HL-60/S4 treated with phorbol 12-myristate 13-acetate at 8.2 ng/mL for 4 days and 3 days (cell line): ENCODE measurements around the gene PRKCE.

Experiments
- in situ Hi-C: fragments of 300-500 bp; cut with MboI; formaldehyde crosslinking; loops from 2 replicates; pipeline ENCODE4 v1.15.0; 2022; ENCODE audit warnings: low sequenced_read_pairs

The PRKCE gene

GRCh38 chr2:45799679-45800381, 148.4 kb downstream of the PRKCE start:
- in situ Hi-C loops, result no loop called here

GRCh38 chr2:45802499-45803138, 151.1 kb downstream of the PRKCE start:
- in situ Hi-C loops, result no loop called here

- in situ Hi-C loops, result no loop called here
Observed at GRCh38 chr2:45804987-45805755, 153.7 kb downstream of the PRKCE start.

- in situ Hi-C loops, result no loop called here
Observed at GRCh38 chr2:45806563-45807358, 155.3 kb downstream of the PRKCE start.

- in situ Hi-C loops, result no loop called here
Observed at GRCh38 chr2:45808294-45808800, 156.9 kb downstream of the PRKCE start.

- in situ Hi-C loops, result no loop called here
Observed at GRCh38 chr2:45809205-45809604, 157.7 kb downstream of the PRKCE start.

- in situ Hi-C loops, result no loop called here
Observed at GRCh38 chr2:45812011-45812500, 160.6 kb downstream of the PRKCE start.

- in situ Hi-C loops, result no loop called here
Observed at GRCh38 chr2:45813003-45813941, 161.8 kb downstream of the PRKCE start.

- in situ Hi-C loops, result no loop called here
Observed at GRCh38 chr2:45814488-45814887, 163.0 kb downstream of the PRKCE start.

- in situ Hi-C loops, result no loop called here
Observed at GRCh38 chr2:45814951-45815621, 163.6 kb downstream of the PRKCE start.

GRCh38 chr2:45816272-45816671, 164.8 kb downstream of the PRKCE start:
- in situ Hi-C loops, result no loop called here

GRCh38 chr2:45818591-45818990, 167.1 kb downstream of the PRKCE start:
- in situ Hi-C loops, result no loop called here

- in situ Hi-C loops, result no loop called here
Observed at GRCh38 chr2:45820048-45820447, 168.6 kb downstream of the PRKCE start.

GRCh38 chr2:45821558-45822271, 170.2 kb downstream of the PRKCE start:
- in situ Hi-C loops, result no loop called here

GRCh38 chr2:45822272-45822630, 170.8 kb downstream of the PRKCE start:
- in situ Hi-C loops, result no loop called here

- in situ Hi-C loops, result no loop called here
Observed at GRCh38 chr2:45823723-45824206, 172.3 kb downstream of the PRKCE start.

- in situ Hi-C loops, result no loop called here
Observed at GRCh38 chr2:45825001-45825651, 173.7 kb downstream of the PRKCE start.

- in situ Hi-C loops, result no loop called here
Observed at GRCh38 chr2:45826460-45826859, 175.0 kb downstream of the PRKCE start.
